GM12891 (cell line): ENCODE measurements around the gene APCDD1.

Source experiments
- POLR2A ChIP-seq: IDR thresholded peaks from 2 replicates; pipeline ENCODE4 v1.6.1; 2011; ENCODE audit warnings: low read depth, low read length, control low read depth
- POLR2AphosphoS5 ChIP-seq: IDR thresholded peaks from 2 replicates; pipeline ENCODE4 v1.6.1; 2011; ENCODE audit warnings: low read depth, low read length, control low read depth

- no peak for TF ChIP-seq POLR2A
- TF ChIP-seq POLR2AphosphoS5, result no peak
Measured at GRCh38 chr18:10460414-10461018, 6.1 kb downstream of the APCDD1 start.
